ENCODE data around the gene VAMP7. TPM values are rescaled to one million over a fixed set of nuclear protein-coding genes. Genes with fewer than 3 reads are reported as not detected.

Gene VAMP7
- total RNA-seq, 1 experiment from 2014 or later: 19.9 TPM

DNA sequence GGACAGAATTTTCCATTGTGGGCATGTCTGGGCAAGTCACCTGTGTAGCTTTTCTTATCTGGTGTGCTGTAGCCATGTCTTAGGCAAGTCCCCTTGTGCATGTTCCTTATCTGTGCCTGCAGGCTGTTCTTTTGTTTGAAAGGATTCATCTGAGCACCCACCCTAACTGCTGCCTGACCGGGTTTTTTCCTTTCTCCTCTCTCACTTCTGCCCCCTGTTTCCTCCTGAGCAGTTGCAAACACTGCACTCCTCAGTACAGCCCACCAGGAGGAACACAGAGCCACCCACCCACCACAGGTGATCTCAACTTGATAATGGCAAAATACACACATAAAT is 87.1 kb downstream of the VAMP7 start:
- no peaks in the 10 kb centered on the region for H3K23me2 ChIP-seq (ENCODE audit: insufficient read length, low read depth, low read length, poor library complexity, severe bottlenecking)
- H2BK5ac ChIP-seq (ENCODE audit: insufficient read length, low read length): no peak overlapping the region
- no peaks in the 10 kb centered on the region for H3K4me1 ChIP-seq (ENCODE audit: insufficient read depth, low read length)
- no peak overlapping the region for H2BK120ac ChIP-seq (ENCODE audit: low read depth, low read length, poor library complexity, severe bottlenecking)
- no peak overlapping the region for H3T11ph ChIP-seq (ENCODE audit: low read length)
- H3K27ac Mint-ChIP-seq: no peak overlapping the region
- DNase-seq: no peak
- H3K56ac ChIP-seq (ENCODE audit: insufficient read length, low read depth, low read length): no peak overlapping the region
- no peak overlapping the region for H2AFZ ChIP-seq (ENCODE audit: low read length)
- no peak for TF ChIP-seq CTCF (conservative IDR thresholded peaks at IDR 0.05)
- H3K9ac ChIP-seq (ENCODE audit: extremely low read depth, insufficient read length, low read length): no peak overlapping the region
- H3K4me2 ChIP-seq (ENCODE audit: insufficient read depth, insufficient read length, low read length): no peak overlapping the region
- H4K91ac ChIP-seq (ENCODE audit: insufficient read length, low read depth, low read length): no peak overlapping the region
- no peaks in the 10 kb centered on the region for H3K79me2 ChIP-seq (ENCODE audit: insufficient read depth, low read length)
- H3K79me1 ChIP-seq (ENCODE audit: insufficient read depth, low read depth, low read length, poor library complexity, severe bottlenecking): no peaks in the 10 kb centered on the region
- no peak overlapping the region for H2BK15ac ChIP-seq (ENCODE audit: low read depth, low read length)
- no CpG with 5 or more reads among the region's 1 CpG for WGBS (ENCODE audit: extremely low coverage, insufficient read length, low lambda C conversion rate)
- H3K23ac ChIP-seq (ENCODE audit: insufficient read length, low read depth, low read length): no peak overlapping the region
- no peak overlapping the region for H4K5ac ChIP-seq (ENCODE audit: insufficient read length, low read depth, low read length)
- no peaks in the 10 kb centered on the region for H3K27me3 Mint-ChIP-seq (ENCODE audit: low read depth)
- H3K4me1 Mint-ChIP-seq: peaks cover 0 to 2% of the 10 kb centered on the region in 2 experiments; a peak in 1 of 4 replicates
- peaks cover 7 to 22% (median 12%) of the 10 kb centered on the region in 3 experiments for H3K36me3 Mint-ChIP-seq (ENCODE audit: insufficient read depth in 1 of 3, low read depth in 3 of 3)
- H3K14ac ChIP-seq (ENCODE audit: insufficient read depth, low read length): no peak overlapping the region
- H4K20me1 ChIP-seq (ENCODE audit: control insufficient read depth, insufficient read depth, insufficient read length): no peaks in the 10 kb centered on the region
- H3K18ac ChIP-seq (ENCODE audit: insufficient read length, low read depth, low read length): no peak overlapping the region
- peaks cover 19% of the 10 kb centered on the region for H3K9me3 ChIP-seq (ENCODE audit: control insufficient read depth, low read depth, low read length)
- H3K27ac ChIP-seq (ENCODE audit: insufficient read length, low read depth, low read length): no peak overlapping the region
- H2BK20ac ChIP-seq (ENCODE audit: low read depth, low read length, poor library complexity, severe bottlenecking): no peak overlapping the region
- no peaks in the 10 kb centered on the region for H3K27me3 ChIP-seq (ENCODE audit: insufficient read depth, low read length)
- no peak overlapping the region for H4K8ac ChIP-seq (replicated peaks; ENCODE audit: insufficient read length, low read depth, low read length)
- no peak overlapping the region for H2BK12ac ChIP-seq (ENCODE audit: insufficient read length, low read depth, low read length)
- no peak overlapping the region for H3K4ac ChIP-seq (ENCODE audit: low read depth, low read length)
- no peak overlapping the region; a peak in 1 of 5 replicates for H3K4me3 Mint-ChIP-seq
- peaks cover 80 to 86% of the 10 kb centered on the region in 2 experiments for H3K9me3 Mint-ChIP-seq
- H2AK5ac ChIP-seq (ENCODE audit: insufficient read length, low read length): no peak overlapping the region

All from H9 (cell line).